ENCODE results near the gene EFNA2. TPM values are rescaled to one million over a fixed set of nuclear protein-coding genes. Genes with fewer than 3 reads are reported as not detected.

The EFNA2 gene
- total RNA-seq, 1 experiment from 2014 or later, result 11.4 TPM

GRCh38 chr19:1275260-1275975 is 10.3 kb upstream of the EFNA2 start, which contains the start of gene FAM174C (continued):
- TF ChIP-seq ZNF425 (CRISPR knock-in tag; conservative IDR thresholded peaks at IDR 0.05) (no peak; the same call in 1 of the 2 replicates), SMAD4 (CRISPR knock-in tag; IDR thresholded peaks at IDR 0.05) (no peak), ESRRA (CRISPR knock-in tag; IDR thresholded peaks at IDR 0.05; ENCODE audit: borderline replicate concordance) (peak; percentile 27; the same call in 1 of the 2 replicates), ZNF121 (CRISPR knock-in tag; IDR thresholded peaks at IDR 0.05) (no peak), ELF4 (CRISPR knock-in tag; IDR thresholded peaks at IDR 0.05; ENCODE audit: low read depth) (no peak), ARID4B (CRISPR knock-in tag; IDR thresholded peaks at IDR 0.05; ENCODE audit: borderline replicate concordance) (peak; percentile 47; the same call in 1 of the 2 replicates), NFATC4 (CRISPR knock-in tag; IDR thresholded peaks at IDR 0.05) (peak; percentile 55; the same call in 1 of the 2 replicates), FOXK1 (CRISPR knock-in tag; IDR thresholded peaks at IDR 0.05) (peak; percentile 65; the same call in 1 of the 2 replicates), NR1H2 (CRISPR knock-in tag; IDR thresholded peaks at IDR 0.05) (no peak), PRRX2 (CRISPR knock-in tag; IDR thresholded peaks at IDR 0.05) (peak; percentile 87), STAT6 (CRISPR knock-in tag; conservative IDR thresholded peaks at IDR 0.05; ENCODE audit: low read depth) (no peak), E2F5 (CRISPR knock-in tag; IDR thresholded peaks at IDR 0.05) (peak; percentile 88; the same call in 1 of the 2 replicates), TEAD1 (CRISPR knock-in tag; IDR thresholded peaks at IDR 0.05) (peak; percentile 50; the same call in 1 of the 2 replicates), AFF4 (CRISPR knock-in tag; IDR thresholded peaks at IDR 0.05; ENCODE audit: borderline replicate concordance) (peak; percentile 54; the same call in 1 of the 2 replicates), USF2 (CRISPR knock-in tag; IDR thresholded peaks at IDR 0.05) (peak; percentile 100), FOXP4 (CRISPR knock-in tag; IDR thresholded peaks at IDR 0.05) (peak; percentile 84; the same call in 1 of the 2 replicates), EMX1 (CRISPR knock-in tag; IDR thresholded peaks at IDR 0.05) (peak; percentile 82; the same call in 1 of the 2 replicates), MLX (CRISPR knock-in tag; IDR thresholded peaks at IDR 0.05) (no peak)

All from WTC11 (cell line).